ENCODE data around the gene PSMD12.
A peak's percentile ranks its signal among the peaks of the same experiment; 100 is the strongest.

- TF ChIP-seq, protein P1, sequence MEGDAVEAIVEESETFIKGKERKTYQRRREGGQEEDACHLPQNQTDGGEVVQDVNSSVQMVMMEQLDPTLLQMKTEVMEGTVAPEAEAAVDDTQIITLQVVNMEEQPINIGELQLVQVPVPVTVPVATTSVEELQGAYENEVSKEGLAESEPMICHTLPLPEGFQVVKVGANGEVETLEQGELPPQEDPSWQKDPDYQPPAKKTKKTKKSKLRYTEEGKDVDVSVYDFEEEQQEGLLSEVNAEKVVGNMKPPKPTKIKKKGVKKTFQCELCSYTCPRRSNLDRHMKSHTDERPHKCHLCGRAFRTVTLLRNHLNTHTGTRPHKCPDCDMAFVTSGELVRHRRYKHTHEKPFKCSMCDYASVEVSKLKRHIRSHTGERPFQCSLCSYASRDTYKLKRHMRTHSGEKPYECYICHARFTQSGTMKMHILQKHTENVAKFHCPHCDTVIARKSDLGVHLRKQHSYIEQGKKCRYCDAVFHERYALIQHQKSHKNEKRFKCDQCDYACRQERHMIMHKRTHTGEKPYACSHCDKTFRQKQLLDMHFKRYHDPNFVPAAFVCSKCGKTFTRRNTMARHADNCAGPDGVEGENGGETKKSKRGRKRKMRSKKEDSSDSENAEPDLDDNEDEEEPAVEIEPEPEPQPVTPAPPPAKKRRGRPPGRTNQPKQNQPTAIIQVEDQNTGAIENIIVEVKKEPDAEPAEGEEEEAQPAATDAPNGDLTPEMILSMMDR (IDR thresholded peaks at IDR 0.05; ENCODE audit: insufficient read depth, low read length, poor library complexity, severe bottlenecking) = peak; percentile 78
- TF ChIP-seq EZH2phosphoT487 (conservative IDR thresholded peaks at IDR 0.05; ENCODE audit: low read length) = no peak
Observed at GRCh38 chr17:67374329-67375053, 8.1 kb upstream of the PSMD12 start.
